KOPT-K1 (cell line): ENCODE measurements around the gene OST4.

Experiments used
- H3K27ac ChIP-seq: fragments of 200-600 bp; sonication (generic); 2 replicates; pipeline ENCODE4 v1.5.1; 2016; ENCODE audit warnings: antibody characterized with exemption, mild to moderate bottlenecking, low read depth, low read length; ENCODE audit not compliant: poor library complexity, severe bottlenecking
- H3K36me3 ChIP-seq: fragments of 200-600 bp; sonication (generic); 2 replicates; pipeline ENCODE4 v1.5.1; 2017; ENCODE audit warnings: antibody characterized with exemption, mild to moderate bottlenecking, low read length, moderate library complexity; ENCODE audit not compliant: insufficient read depth
- H3K9me3 ChIP-seq: fragments of 200-600 bp; sonication (generic); 2 replicates; pipeline ENCODE4 v1.5.1; 2017; ENCODE audit warnings: antibody characterized with exemption, low read length, mild to moderate bottlenecking; ENCODE audit not compliant: insufficient read depth, poor library complexity, severe bottlenecking

Gene OST4

GRCh38 chr2:27086090-27086723 lies 14.8 kb upstream of the OST4 start:
- Histone ChIP-seq H3K27ac (peak overlapping the region; percentile 67), H3K36me3 (no peaks in the 10 kb centered on the region), H3K9me3 (no peaks in the 10 kb centered on the region)

GRCh38 chr2:27085673-27086089 lies 14.2 kb upstream of the OST4 start:
- Histone ChIP-seq H3K9me3 (no peaks in the 10 kb centered on the region), H3K27ac (peak overlapping the region; percentile 67), H3K36me3 (no peaks in the 10 kb centered on the region)

- Histone ChIP-seq H3K9me3 (no peaks in the 10 kb centered on the region), H3K27ac (no peak overlapping the region), H3K36me3 (no peaks in the 10 kb centered on the region)
Measured at GRCh38 chr2:27085062-27085672, 13.7 kb upstream of the OST4 start.

- no peaks in the 10 kb centered on the region for H3K36me3 ChIP-seq
- no peak overlapping the region for H3K27ac ChIP-seq
- no peaks in the 10 kb centered on the region for H3K9me3 ChIP-seq
Measured at GRCh38 chr2:27084297-27085061, 13.0 kb upstream of the OST4 start.

GRCh38 chr2:27083410-27084296 lies 12.2 kb upstream of the OST4 start:
- Histone ChIP-seq H3K9me3 (no peaks in the 10 kb centered on the region), H3K27ac (no peak overlapping the region), H3K36me3 (no peaks in the 10 kb centered on the region)

- H3K27ac ChIP-seq, result no peak overlapping the region
- no peaks in the 10 kb centered on the region for H3K9me3 ChIP-seq
- H3K36me3 ChIP-seq, result no peaks in the 10 kb centered on the region
Measured at GRCh38 chr2:27082773-27083409, 11.4 kb upstream of the OST4 start.

- peak overlapping the region; percentile 92 for H3K27ac ChIP-seq
- H3K9me3 ChIP-seq, result no peaks in the 10 kb centered on the region
- no peaks in the 10 kb centered on the region for H3K36me3 ChIP-seq
Measured at GRCh38 chr2:27081984-27082772, 10.7 kb upstream of the OST4 start.

GRCh38 chr2:27080603-27080936 lies 9.1 kb upstream of the OST4 start:
- Histone ChIP-seq H3K27ac (peak overlapping the region; percentile 92), H3K36me3 (no peaks in the 10 kb centered on the region), H3K9me3 (no peaks in the 10 kb centered on the region)

GRCh38 chr2:27080140-27080469 lies 8.7 kb upstream of the OST4 start:
- Histone ChIP-seq H3K36me3 (no peaks in the 10 kb centered on the region), H3K27ac (no peak overlapping the region), H3K9me3 (no peaks in the 10 kb centered on the region)

GRCh38 chr2:27079233-27080139 lies 8.0 kb upstream of the OST4 start:
- Histone ChIP-seq H3K36me3 (no peaks in the 10 kb centered on the region), H3K27ac (no peak overlapping the region), H3K9me3 (no peaks in the 10 kb centered on the region)

GRCh38 chr2:27078267-27079194 lies 7.1 kb upstream of the OST4 start, which contains the start of gene EMILIN1:
Gene EMILIN1, plus strand, starts transcription at chr2:27078615. Its CDS starts 451 bp downstream, at chr2:27079066.
- H3K9me3 ChIP-seq, result no peaks in the 10 kb centered on the region
- H3K27ac ChIP-seq, result no peak within 1 kb of the TSS
- H3K36me3 ChIP-seq, result no peaks in the 10 kb centered on the region

- no peaks in the 10 kb centered on the region for H3K36me3 ChIP-seq
- H3K9me3 ChIP-seq, result no peaks in the 10 kb centered on the region
- H3K27ac ChIP-seq, result no peak overlapping the region
Measured at GRCh38 chr2:27077231-27077630, 5.8 kb upstream of the OST4 start.
